Measurements from ENCODE around the gene KCNC1. TPM values are rescaled to one million over a fixed set of nuclear protein-coding genes. Genes with fewer than 3 reads are reported as not detected.

Gene KCNC1
- total and polyA plus RNA-seq, 9 of the 15 experiments (the other 6 are each of a cell fraction or from before 2014, with no cell fraction given): 0.05 to 0.08 TPM; not detected in 7

- no peak overlapping the region for H3K27ac ChIP-seq (ENCODE audit: extremely low read depth, low read depth, low read length)
- H3K9ac ChIP-seq (ENCODE audit: insufficient read depth in 1 of 2, low read depth in 2 of 2, low read length in 2 of 2): no peak overlapping the region
- ATAC-seq (no peak), DNase-seq (ENCODE audit: extremely low read depth in 1 of 4, low spot score in 3 of 4) (no peak), FAIRE-seq (no peak)
- no peaks in the 10 kb centered on the region for H3K36me3 ChIP-seq (ENCODE audit: control insufficient read depth, insufficient read depth, low read length)
- CTCF ChIA-PET (ENCODE audit: low intra/inter-chr PET ratio): no interaction called here
- BruUV-seq (replicated peaks): no TSS peak
- intact Hi-C loops (cut with micrococcal nuclease) (no loop called here), in situ Hi-C loops (cut with MboI) (no loop called here)
- no peak overlapping the region for H3K4me3 ChIP-seq
- no peaks in the 10 kb centered on the region for H3K79me2 ChIP-seq (ENCODE audit: control insufficient read depth, insufficient read depth, low read length)
- H3K27me3 ChIP-seq (ENCODE audit: control insufficient read depth in 2 of 2, insufficient read depth in 2 of 2, low read length in 2 of 2): peaks cover 21 to 62% of the 10 kb centered on the region in 2 experiments; a peak in 4 of 5 replicates
- no peak overlapping the region for H2AFZ ChIP-seq (ENCODE audit: low read depth, low read length)
- no peak overlapping the region for H3K4me2 ChIP-seq (ENCODE audit: insufficient read depth, low read length)
- 1% methylated on average over 12 of the region's 12 CpGs for WGBS (ENCODE audit: insufficient coverage, low coverage, missing lambda C conversion rate)
- POLR2A ChIA-PET: no interaction called here
- H4K20me1 ChIP-seq (replicated peaks; ENCODE audit: control insufficient read depth, insufficient read depth, low read length): peaks cover 10% of the 10 kb centered on the region; the same call in 1 of the 2 replicates
- peaks cover 4 to 13% of the 10 kb centered on the region in 2 experiments; a peak in 3 of 5 replicates for H3K4me1 ChIP-seq (replicated peaks in 1 of 2; ENCODE audit: control insufficient read depth in 2 of 2, insufficient read depth in 2 of 2, low read length in 2 of 2)
- H3K9me3 ChIP-seq (replicated peaks; ENCODE audit: control insufficient read depth, insufficient read depth, low read depth, low read length): no peaks in the 10 kb centered on the region
- no peaks in the 10 kb centered on the region for H3K9me1 ChIP-seq (ENCODE audit: control insufficient read depth, insufficient read depth, low read length)
- TF ChIP-seq NFYB (IDR thresholded peaks at IDR 0.05; ENCODE audit: extremely low read depth, insufficient read length): no peak
- no peak for TF ChIP-seq HDAC6 (IDR thresholded peaks at IDR 0.05; ENCODE audit: low read depth, low read length)
- TF ChIP-seq NR2F6 (CRISPR knock-in tag; IDR thresholded peaks at IDR 0.05): no peak
- TF ChIP-seq SAFB (IDR thresholded peaks at IDR 0.05; ENCODE audit: borderline replicate concordance, low read depth, low read length): no peak
- TF ChIP-seq, protein P1, sequence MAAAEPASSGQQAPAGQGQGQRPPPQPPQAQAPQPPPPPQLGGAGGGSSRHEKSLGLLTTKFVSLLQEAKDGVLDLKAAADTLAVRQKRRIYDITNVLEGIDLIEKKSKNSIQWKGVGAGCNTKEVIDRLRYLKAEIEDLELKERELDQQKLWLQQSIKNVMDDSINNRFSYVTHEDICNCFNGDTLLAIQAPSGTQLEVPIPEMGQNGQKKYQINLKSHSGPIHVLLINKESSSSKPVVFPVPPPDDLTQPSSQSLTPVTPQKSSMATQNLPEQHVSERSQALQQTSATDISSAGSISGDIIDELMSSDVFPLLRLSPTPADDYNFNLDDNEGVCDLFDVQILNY (CRISPR knock-in tag; IDR thresholded peaks at IDR 0.05): no peak
- TF ChIP-seq KLF1 (tag; IDR thresholded peaks at IDR 0.05): no peak
- TF ChIP-seq, protein P2, sequence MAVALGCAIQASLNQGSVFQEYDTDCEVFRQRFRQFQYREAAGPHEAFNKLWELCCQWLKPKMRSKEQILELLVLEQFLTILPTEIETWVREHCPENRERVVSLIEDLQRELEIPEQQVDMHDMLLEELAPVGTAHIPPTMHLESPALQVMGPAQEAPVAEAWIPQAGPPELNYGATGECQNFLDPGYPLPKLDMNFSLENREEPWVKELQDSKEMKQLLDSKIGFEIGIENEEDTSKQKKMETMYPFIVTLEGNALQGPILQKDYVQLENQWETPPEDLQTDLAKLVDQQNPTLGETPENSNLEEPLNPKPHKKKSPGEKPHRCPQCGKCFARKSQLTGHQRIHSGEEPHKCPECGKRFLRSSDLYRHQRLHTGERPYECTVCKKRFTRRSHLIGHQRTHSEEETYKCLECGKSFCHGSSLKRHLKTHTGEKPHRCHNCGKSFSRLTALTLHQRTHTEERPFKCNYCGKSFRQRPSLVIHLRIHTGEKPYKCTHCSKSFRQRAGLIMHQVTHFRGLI (CRISPR knock-in tag; IDR thresholded peaks at IDR 0.05): no peak
- TF ChIP-seq MED1 (CRISPR knock-in tag; IDR thresholded peaks at IDR 0.05; ENCODE audit: borderline replicate concordance): no peak
- TF ChIP-seq HNRNPUL1 (IDR thresholded peaks at IDR 0.05; ENCODE audit: low read length): no peak
- no peak for TF ChIP-seq ZNF609 (CRISPR knock-in tag; IDR thresholded peaks at IDR 0.05; ENCODE audit: borderline replicate concordance)
- no peak for TF ChIP-seq CBFA2T2 (conservative IDR thresholded peaks at IDR 0.05)
These were observed 39.9 kb downstream of the KCNC1 start for GRCh38 chr11:17774232-17775034.

Data from K562 (cell line).